HEK293T (cell line): Measurements from ENCODE around the gene BPIFB6.

Experiments
- CTCF ChIA-PET: fragments of 350-600 bp; formaldehyde crosslinking; extraction: SDS; loops from one replicate; lab custom pipeline; 2021; ENCODE audit warnings: antibody characterized with exemption, inconsistent platforms; lab: Yijun Ruan, JAX
- POLR2A ChIA-PET: fragments of 350-600 bp; formaldehyde crosslinking; extraction: SDS; loops from one replicate; lab custom pipeline; 2020; ENCODE audit warnings: antibody characterized with exemption, inconsistent platforms; lab: Yijun Ruan, JAX
- DNase-seq: peaks from one replicate; pipeline ENCODE4 v3.0.0; 2012; ENCODE audit warnings: mixed read lengths; ENCODE audit errors: extremely low spot score
- ARNT ChIP-seq: fragments of 450-650 bp; IDR thresholded peaks from 2 replicates; pipeline ENCODE4 v1.6.1; 2017; ENCODE audit warnings: mild to moderate bottlenecking
- BHLHE40 ChIP-seq: fragments of 450-650 bp; IDR thresholded peaks from 2 replicates; pipeline ENCODE4 v1.6.1; 2016; ENCODE audit warnings: mild to moderate bottlenecking, moderate library complexity, borderline replicate concordance
- CTBP1 ChIP-seq: fragments of 450-650 bp; IDR thresholded peaks from 2 replicates; pipeline ENCODE4 v1.6.1; 2016; ENCODE audit warnings: borderline replicate concordance
- ELF4 ChIP-seq: fragments of 450-650 bp; IDR thresholded peaks from 2 replicates; pipeline ENCODE4 v1.6.1; 2017; ENCODE audit warnings: antibody characterized with exemption
- FOXA1 ChIP-seq: fragments of 450-650 bp; IDR thresholded peaks from 2 replicates; pipeline ENCODE4 v1.6.1; 2016; ENCODE audit warnings: mild to moderate bottlenecking
- FOXK2 ChIP-seq: fragments of 450-650 bp; IDR thresholded peaks from 2 replicates; pipeline ENCODE4 v1.6.1; 2016; ENCODE audit warnings: mild to moderate bottlenecking
- FOXM1 ChIP-seq: fragments of 450-650 bp; IDR thresholded peaks from 2 replicates; pipeline ENCODE4 v1.6.1; 2017; ENCODE audit warnings: mild to moderate bottlenecking, borderline replicate concordance
- HDGF ChIP-seq: fragments of 450-650 bp; IDR thresholded peaks from 2 replicates; pipeline ENCODE4 v1.6.1; 2017; ENCODE audit warnings: antibody characterized with exemption, borderline replicate concordance
- L3MBTL2 ChIP-seq: fragments of 450-650 bp; conservative IDR thresholded peaks from 2 replicates; pipeline ENCODE4 v1.6.1; 2016; ENCODE audit warnings: mild to moderate bottlenecking
- LEF1 ChIP-seq: fragments of 450-650 bp; IDR thresholded peaks from 2 replicates; pipeline ENCODE4 v1.6.1; 2017; ENCODE audit warnings: mild to moderate bottlenecking, borderline replicate concordance
- NFRKB ChIP-seq: fragments of 450-650 bp; IDR thresholded peaks from 2 replicates; pipeline ENCODE4 v1.6.1; 2016; ENCODE audit warnings: mild to moderate bottlenecking, moderate library complexity
- PKNOX1 ChIP-seq: fragments of 450-650 bp; IDR thresholded peaks from 2 replicates; pipeline ENCODE4 v1.6.1; 2016
- SP1 ChIP-seq: fragments of 450-650 bp; IDR thresholded peaks from 2 replicates; pipeline ENCODE4 v1.6.1; 2017
- SUZ12 ChIP-seq: fragments of 450-650 bp; IDR thresholded peaks from 2 replicates; pipeline ENCODE4 v1.6.1; 2016; ENCODE audit warnings: mild to moderate bottlenecking
- TARDBP ChIP-seq: fragments of 450-650 bp; IDR thresholded peaks from 2 replicates; pipeline ENCODE4 v1.6.1; 2016
- ZNF384 ChIP-seq: fragments of 450-650 bp; IDR thresholded peaks from 2 replicates; pipeline ENCODE4 v1.6.1; 2016

Gene BPIFB6

DNA sequence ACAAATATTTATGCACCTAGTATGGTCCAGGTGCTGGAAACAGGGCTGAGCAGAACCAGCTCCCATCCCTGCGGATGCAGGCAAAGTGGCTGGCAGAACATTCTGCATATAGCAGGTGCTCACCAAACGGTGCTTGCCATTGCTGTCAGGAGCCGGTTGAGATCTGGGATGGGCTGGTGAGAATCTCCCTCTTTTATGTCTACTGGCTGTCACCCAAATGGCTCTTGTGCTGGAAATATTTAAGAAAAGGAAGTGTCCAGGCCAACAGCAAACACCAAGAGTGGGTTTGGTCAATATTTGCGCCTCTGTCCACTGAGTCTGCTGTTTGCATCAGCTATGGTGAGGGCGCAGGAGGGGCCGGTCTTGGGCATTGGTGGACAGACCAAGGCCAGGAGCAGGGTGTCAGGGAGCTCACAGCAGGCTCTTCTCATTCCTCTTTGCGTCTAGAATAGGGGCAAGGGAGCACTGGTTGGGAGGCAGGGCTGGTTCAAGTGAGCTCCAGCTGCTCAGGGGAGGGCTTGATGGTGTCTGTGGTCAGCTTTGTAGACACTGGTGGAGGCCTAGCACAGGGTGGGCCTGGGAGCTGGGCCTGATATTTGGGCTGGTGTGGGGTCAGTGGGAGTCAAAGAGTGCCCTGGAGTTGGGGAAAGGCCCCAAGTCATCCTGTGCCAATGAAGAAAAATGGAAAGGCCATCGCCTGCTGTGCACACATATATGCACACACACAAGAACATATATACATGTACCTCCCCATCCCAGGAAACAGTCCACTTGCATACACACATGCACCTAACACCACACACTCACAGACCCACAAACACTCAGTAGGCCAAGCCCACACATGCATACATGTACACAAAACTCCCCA is 25.3 kb upstream of the BPIFB6 start:
- POLR2A ChIA-PET = interaction anchor here (0.6 kb wide), 1 partner anchor 10 kb away, joined by 3 read pairs; no protein-coding TSS in a partner anchor
- no peak for DNase-seq
- TF ChIP-seq NFRKB (no peak), HDGF (no peak), ARNT (no peak), BHLHE40 (no peak), FOXM1 (no peak), SP1 (no peak), FOXK2 (no peak), SUZ12 (no peak), LEF1 (no peak), PKNOX1 (no peak), CTBP1 (no peak), TARDBP (no peak), ZNF384 (no peak), ELF4 (no peak), FOXA1 (no peak), L3MBTL2 (no peak)
- CTCF ChIA-PET = interaction anchor here (0.7 kb wide), 1 partner anchor 391 kb away, joined by 4 read pairs; no protein-coding TSS in a partner anchor

GRCh38 chr20:33006776-33007375 is 24.6 kb upstream of the BPIFB6 start:
- POLR2A ChIA-PET = interaction anchor here (0.6 kb wide), 1 partner anchor 11 kb away, joined by 3 read pairs; no protein-coding TSS in a partner anchor
- DNase-seq = no peak
- TF ChIP-seq FOXK2 (no peak), SUZ12 (no peak), CTBP1 (no peak), HDGF (no peak), ARNT (no peak), FOXM1 (no peak), L3MBTL2 (no peak), SP1 (no peak), BHLHE40 (no peak), FOXA1 (no peak), NFRKB (no peak), LEF1 (no peak), ZNF384 (no peak), PKNOX1 (no peak), ELF4 (no peak), TARDBP (no peak)
- CTCF ChIA-PET = no interaction called here

GRCh38 chr20:33007376-33008335 is 23.8 kb upstream of the BPIFB6 start, which contains the start of gene BPIFB2:
TSS of gene BPIFB2 (plus strand) at chr20:33007704. CDS start at chr20:33008575, 871 bp downstream.
- TF ChIP-seq BHLHE40 = no peak
- no peak for TF ChIP-seq SUZ12
- TF ChIP-seq FOXA1 = no peak
- no peak for TF ChIP-seq ARNT
- no peak for TF ChIP-seq ZNF384
- no peak for TF ChIP-seq FOXK2
- TF ChIP-seq HDGF = no peak
- no peak for TF ChIP-seq PKNOX1
- TF ChIP-seq L3MBTL2 = no peak
- CTCF ChIA-PET = no interaction called here
- no peak for DNase-seq
- POLR2A ChIA-PET = no interaction called here

- TF ChIP-seq BHLHE40 (no peak), FOXA1 (no peak), FOXK2 (no peak), TARDBP (no peak), LEF1 (no peak), L3MBTL2 (no peak), NFRKB (no peak), FOXM1 (no peak), SUZ12 (no peak), HDGF (no peak)
- DNase-seq = no peak
- ChIA-PET CTCF (no interaction called here), POLR2A (no interaction called here)
Measured at GRCh38 chr20:33008336-33009213, 22.9 kb upstream of the BPIFB6 start.
